DOHH2 (cell line): ENCODE data around the gene DIP2C.

Source experiments
- EZH2phosphoT487 ChIP-seq: fragments of 200-600 bp; sonication (generic); IDR thresholded peaks from 2 replicates; pipeline ENCODE4 v1.6.1; 2017; ENCODE audit warnings: borderline replicate concordance, mild to moderate bottlenecking, antibody characterized with exemption, low read length, moderate library complexity, mixed read lengths
- TF ChIP-seq, protein P1 (sequence below): fragments of 200-600 bp; sonication (generic); IDR thresholded peaks from one replicate; pipeline ENCODE4 v1.5.1; 2014; ENCODE audit warnings: antibody characterized with exemption, mild to moderate bottlenecking, low read depth, low read length; ENCODE audit not compliant: poor library complexity, severe bottlenecking

GRCh38 chr10:422675-423074 is 266.8 kb downstream of the DIP2C start:
- TF ChIP-seq, protein P1, sequence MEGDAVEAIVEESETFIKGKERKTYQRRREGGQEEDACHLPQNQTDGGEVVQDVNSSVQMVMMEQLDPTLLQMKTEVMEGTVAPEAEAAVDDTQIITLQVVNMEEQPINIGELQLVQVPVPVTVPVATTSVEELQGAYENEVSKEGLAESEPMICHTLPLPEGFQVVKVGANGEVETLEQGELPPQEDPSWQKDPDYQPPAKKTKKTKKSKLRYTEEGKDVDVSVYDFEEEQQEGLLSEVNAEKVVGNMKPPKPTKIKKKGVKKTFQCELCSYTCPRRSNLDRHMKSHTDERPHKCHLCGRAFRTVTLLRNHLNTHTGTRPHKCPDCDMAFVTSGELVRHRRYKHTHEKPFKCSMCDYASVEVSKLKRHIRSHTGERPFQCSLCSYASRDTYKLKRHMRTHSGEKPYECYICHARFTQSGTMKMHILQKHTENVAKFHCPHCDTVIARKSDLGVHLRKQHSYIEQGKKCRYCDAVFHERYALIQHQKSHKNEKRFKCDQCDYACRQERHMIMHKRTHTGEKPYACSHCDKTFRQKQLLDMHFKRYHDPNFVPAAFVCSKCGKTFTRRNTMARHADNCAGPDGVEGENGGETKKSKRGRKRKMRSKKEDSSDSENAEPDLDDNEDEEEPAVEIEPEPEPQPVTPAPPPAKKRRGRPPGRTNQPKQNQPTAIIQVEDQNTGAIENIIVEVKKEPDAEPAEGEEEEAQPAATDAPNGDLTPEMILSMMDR: no peak
- TF ChIP-seq EZH2phosphoT487: no peak
